ENCODE measurements around the gene RAVER1. TPM values are rescaled to one million over a fixed set of nuclear protein-coding genes. Genes with fewer than 3 reads are reported as not detected.

Gene RAVER1
- total and polyA plus RNA-seq, 2 of the 8 experiments (the other 6 are each of a cell fraction or from before 2014, with no cell fraction given) = 5.7 to 70.5 TPM

- TF ChIP-seq CHD7 (IDR thresholded peaks at IDR 0.05; ENCODE audit: insufficient replicate concordance, low read length) (no peak), KDM5A (IDR thresholded peaks at IDR 0.05; ENCODE audit: low read length) (no peak), CHD1 (IDR thresholded peaks at IDR 0.05; ENCODE audit: low read depth, low read length) (no peak), GTF2F1 (IDR thresholded peaks at IDR 0.05; ENCODE audit: borderline replicate concordance, low read depth, low read length) (no peak), ATF3 (IDR thresholded peaks at IDR 0.05; ENCODE audit: insufficient read depth, low read depth, low read length) (no peak), CREB1 (IDR thresholded peaks at IDR 0.05) (peak; percentile 58; the same call in 1 of the 2 replicates), CTBP2 (IDR thresholded peaks at IDR 0.05; ENCODE audit: borderline replicate concordance, insufficient read depth, insufficient read length, low read length) (no peak), SIN3A (conservative IDR thresholded peaks at IDR 0.05 in 1 of 2, IDR thresholded peaks at IDR 0.05 in 1 of 2; ENCODE audit: low read depth in 1 of 2, low read length in 2 of 2) (peak in 1 of 2 experiments; percentile 68; a peak in 1 of 4 replicates), EP300 (IDR thresholded peaks at IDR 0.05; ENCODE audit: borderline replicate concordance in 1 of 2, low read depth in 2 of 2, low read length in 2 of 2) (no peak; a peak in 1 of 3 replicates)
Observed at GRCh38 chr19:10353793-10354391, 20.6 kb upstream of the RAVER1 start (continued).

Measured in H1 (cell line).